NCI-H460 (cell line): ENCODE measurements around the gene PFKP. TPM values are rescaled to one million over a fixed set of nuclear protein-coding genes. Genes with fewer than 3 reads are reported as not detected.

Source experiments
- DNase-seq: peaks from one replicate; pipeline ENCODE4 v3.0.0-alpha.2; 2016; ENCODE audit warnings: low read depth; ENCODE audit errors: extremely low read depth
- total RNA-seq: library from RNA; depleted of rRNA; stranded (reverse); fragments of >200 nt; shearing (Covaris generic); gene quantifications from 2 replicates; pipeline ENCODE4 v1.2.3, GENCODE V29; 2014

The PFKP gene
- total RNA-seq, 1 experiment from 2014 or later: 190 TPM

DNA sequence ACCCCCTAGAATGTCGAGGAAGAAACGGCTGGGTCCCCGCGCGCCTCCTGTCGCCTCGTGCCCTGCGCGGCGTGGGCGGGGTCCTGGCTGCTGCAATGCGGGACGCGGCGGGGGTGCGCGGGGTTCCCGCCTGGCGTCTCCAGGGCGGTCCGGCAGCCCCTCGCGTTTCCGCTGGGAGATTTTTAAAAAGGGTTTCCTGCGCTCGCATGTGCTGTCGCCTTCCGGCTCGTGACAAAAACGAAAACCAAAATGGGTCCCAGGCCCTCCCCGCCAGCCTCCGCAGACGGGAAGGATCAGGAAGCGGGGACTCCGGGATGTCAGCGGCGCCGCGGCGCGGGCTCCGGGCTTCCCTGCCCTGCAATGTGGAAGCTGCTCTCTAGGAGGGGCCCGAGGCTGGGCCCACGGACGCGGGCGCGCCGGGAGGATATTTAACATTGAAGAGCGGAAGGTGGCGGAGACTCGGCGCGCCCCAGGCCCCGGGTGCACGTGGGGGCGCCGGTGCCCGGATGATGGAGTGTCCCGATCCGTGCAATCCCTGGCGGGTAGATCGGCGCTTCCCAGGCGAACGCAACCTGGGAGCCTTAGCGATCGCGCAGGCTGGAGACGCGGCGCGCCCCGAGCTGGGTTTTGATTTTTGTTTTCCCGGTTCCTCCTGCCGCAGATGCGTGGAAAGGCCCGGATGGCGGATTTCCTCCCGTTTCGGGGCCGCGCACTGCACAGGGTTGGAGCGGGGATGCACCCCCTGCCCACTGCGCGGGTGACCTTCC lies 1.0 kb downstream of the PFKP start:
- DNase-seq: no peak

DNA sequence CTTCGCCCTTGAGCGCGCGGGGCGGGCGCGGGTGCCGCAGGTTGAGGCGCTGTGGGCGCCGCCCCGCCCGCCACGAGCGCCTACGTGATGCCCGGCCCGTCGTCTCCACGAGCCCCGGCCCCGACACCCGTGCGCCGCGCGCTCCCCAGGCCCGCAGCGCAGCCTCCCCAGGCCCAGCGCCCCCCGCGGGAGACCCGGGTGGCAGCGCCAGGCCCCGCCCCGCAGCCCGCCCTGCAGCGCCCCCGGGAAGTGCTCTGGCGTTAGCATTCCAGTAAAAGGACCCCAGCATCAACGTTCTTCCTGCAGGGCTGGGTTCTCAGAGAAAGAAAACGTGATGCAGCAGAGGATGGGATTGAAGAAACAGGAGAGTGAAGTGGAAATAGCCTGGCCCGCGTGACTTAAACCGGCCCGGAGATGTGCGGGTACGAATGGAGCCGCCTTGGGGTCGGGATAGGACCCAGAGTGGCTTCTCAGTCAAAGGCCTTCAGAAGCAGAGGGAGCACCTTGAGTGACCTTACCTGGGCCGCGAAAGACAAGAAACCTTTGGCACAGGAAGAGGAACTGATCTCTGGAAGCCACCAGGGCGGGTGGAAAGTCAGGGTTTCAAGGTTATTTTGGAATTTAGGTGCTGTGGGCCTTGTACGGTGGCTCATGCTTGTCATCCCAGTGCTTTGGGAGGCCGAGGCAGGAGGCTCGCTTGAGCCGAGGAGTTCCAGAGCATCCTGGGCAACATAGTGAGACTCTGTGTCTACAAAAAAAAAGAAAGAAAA lies 1.8 kb downstream of the PFKP start:
- no peak for DNase-seq

DNA sequence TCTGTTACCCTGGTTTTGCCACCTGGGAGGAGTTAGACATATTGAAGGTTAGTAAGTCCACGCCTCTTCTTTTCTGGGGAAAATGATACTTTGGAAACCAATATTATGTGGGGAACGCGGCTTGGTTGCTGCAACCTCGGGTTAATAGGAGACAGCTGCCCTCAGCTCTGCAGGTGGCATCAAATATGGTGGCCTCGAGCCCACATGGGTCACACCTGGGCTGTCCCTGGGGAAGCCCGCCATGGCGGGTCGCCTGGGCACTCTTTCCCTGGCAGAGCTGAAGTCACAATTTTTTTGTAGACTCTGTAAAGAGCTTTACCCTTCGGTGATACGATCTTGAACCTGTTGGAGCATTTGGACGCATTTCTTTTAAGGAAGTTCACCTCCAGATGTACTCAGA lies 2.5 kb downstream of the PFKP start:
- no peak for DNase-seq

DNA sequence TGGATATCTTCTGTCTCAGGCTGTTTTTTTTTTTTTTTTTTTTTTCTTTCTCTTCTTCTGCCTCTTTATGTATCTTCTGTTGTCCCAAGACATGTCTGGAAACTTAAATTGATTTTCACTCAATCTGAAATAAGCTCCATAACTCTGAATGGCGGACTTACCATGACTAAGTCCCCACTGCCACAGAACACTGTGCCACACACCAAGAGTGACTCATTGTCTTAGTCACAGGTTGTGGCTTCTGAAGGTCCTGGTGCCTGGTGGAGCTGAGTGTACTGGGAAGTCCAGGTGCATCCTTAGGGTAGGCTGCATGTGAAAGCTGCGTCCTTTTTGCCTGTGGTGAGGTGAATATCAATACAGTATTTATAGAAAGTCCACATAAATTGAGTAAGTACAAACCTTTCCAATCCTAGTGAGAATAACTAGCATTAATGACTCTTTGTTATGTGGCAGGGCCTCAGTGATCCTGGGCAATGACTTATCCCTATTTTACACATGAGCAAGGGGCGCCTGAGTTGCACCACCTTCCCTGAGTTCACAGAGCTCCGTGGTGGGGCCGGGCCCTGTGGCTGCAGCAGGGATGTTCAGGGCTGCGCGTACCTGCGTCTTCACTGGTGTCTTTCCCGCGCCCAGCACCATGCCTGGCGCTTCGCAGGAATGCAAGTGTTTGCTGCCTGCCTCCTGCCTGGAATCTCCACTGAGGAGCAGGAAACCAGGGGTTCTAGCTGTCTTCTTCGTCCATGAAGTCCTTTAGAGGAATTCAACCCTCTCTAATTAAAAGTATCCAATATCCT lies 4.3 kb downstream of the PFKP start:
- DNase-seq: peak; percentile 18

DNA sequence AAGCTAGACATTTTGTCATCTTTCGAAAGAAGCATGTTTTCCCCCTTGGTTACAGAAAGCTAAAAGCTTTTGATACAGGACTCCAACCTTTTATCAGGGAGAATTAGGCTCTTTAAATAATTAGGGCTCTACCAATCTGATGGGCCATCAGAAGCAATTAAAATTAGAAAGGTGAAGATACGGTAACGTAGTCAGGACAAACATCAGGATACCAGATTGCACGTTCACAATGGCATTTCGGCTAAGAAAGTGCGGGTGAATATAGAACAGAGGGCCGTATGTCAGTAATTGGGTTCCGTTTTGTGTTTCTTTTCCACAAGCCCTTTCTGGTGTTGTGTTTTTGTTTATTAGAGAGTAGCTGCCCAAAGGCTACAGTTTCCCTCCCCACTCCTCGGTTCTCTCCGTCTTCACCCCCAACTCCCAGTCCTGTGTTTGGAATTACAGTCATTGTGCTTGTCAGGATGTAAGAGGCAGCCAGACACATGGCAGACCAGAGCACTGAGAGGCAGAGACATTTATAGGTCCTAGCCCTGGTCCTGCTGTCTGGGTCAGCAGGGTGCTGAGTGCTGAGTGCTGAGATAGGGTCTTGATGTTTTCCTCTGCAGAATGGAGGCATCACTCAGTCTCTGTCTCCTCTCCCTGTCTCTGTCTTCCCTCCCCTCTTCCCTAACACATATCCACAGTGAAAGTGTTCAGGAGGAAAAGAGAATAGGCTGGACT lies 5.5 kb downstream of the PFKP start:
- no peak for DNase-seq

DNA sequence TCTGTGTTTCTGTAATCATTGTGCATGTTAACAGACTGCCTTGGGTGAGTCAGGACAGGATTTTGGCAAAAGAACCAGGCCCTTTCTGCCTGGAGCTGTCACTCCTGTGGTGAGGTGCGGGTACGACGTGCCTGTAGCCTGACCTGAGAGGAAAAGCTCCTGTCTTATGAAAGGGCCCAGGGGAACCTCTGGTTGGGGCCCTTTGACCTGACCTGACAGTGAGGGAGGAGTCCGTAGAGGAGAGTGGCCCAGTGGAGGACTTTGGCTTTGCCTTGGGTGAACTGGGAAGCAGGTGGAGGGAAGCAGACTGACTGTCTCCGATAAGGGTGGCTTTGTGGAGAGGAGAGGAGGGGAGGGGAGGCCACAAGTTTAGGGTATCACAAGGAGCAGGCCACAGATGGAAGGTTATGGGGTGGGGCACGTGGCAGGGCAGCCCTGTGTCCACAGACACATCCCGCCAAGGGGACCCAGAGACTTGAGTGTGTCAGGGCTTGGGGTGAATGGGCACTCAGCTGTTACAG lies 6.9 kb downstream of the PFKP start:
- DNase-seq: no peak

DNA sequence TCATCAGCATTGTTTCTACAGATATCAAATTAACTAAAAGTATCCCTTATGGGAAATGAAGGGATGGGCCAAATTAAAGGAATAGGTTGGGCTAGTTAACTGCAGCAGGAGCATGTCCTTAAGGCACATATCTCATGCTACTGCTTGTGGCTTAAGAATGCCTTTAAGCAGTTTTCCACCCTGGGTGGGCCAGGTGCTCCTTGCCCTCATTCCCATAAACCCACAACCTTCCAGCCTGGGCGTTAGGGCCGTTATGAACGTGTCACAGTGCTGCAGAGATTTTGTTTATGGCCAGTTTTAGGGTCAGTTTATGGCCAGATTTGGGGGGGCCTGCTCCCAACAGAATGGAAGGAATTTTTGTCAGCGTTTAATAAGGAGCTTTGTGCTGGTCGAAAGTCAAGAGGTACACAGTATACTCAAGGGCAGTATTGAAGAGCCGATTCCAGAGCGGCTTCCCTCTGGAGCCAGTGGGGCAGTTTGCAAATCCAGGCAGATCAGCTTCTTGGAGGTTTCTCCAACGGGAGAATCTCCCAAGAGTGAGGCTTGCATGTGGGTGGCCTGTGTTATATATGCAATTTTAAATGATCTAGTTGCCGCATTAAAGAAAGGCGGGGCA lies 7.7 kb downstream of the PFKP start:
- no peak for DNase-seq

DNA sequence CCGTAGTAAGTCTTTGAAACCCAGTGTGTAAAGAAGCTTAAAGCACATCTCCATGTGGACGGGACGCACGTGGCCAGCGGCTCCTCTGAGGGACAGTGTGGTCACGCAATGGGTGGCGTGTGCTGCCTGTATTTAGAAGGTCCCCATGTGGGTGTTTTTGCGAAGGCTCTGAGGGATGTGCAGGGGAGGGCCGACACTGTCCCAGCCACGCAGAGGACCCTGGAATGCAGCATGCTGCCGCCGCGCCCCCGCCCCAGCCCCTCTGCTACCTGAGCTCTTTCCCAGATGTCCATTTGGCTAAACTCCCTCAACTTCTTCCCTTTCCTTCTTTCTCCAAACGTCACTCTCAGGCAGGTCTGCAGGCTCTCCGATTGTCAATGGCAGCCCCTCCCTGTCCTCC lies 8.8 kb downstream of the PFKP start:
- no peak for DNase-seq

DNA sequence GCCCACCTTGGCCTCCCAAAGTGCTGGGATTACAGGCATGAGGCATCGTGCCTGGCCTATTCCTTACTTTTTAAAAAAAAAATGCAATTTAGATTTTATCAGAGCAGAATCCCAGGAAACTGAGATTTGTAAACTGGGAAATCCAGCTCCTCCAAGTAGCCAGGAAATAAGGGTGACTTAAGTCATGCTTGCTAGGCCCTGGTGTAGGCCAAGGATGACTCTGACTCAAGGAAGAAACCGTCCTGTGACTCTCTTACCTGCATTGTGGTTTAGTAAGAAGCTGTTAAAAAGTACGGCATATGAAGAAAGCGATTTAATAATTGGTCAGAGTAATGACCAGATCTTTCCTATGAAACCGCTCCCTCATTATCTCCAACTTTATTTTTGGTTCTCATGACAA lies 10.2 kb downstream of the PFKP start:
- DNase-seq: no peak

DNA sequence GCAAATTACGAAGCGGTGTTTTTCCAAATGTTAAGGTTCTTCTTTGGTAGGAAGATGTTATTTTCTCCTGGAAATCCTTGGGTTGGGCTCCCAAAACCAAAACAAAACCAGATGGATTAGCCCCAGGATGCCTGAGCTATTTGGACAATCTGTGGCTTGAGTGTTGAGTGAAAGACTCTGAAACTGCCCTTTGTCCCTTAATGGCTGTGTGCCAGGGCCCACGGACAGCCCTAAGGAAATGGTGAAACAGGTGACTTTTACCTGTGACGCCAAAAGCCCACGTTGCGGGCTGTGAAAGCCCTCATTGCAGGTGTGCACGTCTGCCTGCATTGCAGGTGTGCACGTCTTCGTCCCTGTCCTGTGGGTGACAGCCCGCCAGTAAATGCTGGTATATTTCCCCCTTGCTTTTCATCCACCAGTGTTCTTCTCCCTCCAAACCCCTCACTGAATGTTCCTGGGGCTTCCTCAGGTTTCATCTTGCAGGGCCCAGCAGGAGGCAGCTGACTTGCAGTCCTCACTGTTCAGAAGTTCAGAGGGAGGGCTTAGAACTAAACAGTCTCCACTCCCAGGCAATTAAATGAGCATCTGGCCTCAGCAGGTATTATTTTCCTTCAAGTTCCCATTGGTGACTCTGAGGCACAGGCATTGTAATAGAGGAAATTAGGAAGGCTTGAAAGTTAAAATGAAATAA lies 10.7 kb downstream of the PFKP start:
- no peak for DNase-seq

DNA sequence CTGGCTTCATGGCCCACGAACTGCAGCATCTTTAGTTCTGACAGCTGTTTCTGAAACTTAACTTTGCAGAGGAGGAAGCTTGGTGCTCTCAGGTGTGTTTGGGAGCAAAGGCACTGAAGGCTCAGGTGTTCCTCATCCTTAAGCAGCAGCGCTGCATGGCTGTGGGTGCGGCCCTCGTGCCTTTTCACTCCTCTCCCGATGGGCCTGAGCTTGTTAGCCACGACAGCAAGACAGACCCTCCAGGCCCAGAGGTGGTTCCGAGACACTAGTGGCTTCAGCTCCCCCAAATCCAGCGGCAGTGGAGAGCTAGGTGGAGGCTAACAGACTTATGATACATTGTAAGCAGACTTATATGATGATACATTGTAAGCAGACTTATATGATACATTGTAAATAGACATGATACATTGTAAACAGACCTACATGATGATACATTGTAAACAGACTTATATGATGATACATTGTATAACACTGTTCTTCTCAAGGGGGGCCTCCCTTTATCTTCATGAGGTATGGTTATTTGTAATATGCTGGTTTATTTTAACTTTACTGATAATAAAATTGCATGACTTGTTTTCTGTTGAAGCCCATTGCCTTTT lies 14.1 kb downstream of the PFKP start:
- no peak for DNase-seq

DNA sequence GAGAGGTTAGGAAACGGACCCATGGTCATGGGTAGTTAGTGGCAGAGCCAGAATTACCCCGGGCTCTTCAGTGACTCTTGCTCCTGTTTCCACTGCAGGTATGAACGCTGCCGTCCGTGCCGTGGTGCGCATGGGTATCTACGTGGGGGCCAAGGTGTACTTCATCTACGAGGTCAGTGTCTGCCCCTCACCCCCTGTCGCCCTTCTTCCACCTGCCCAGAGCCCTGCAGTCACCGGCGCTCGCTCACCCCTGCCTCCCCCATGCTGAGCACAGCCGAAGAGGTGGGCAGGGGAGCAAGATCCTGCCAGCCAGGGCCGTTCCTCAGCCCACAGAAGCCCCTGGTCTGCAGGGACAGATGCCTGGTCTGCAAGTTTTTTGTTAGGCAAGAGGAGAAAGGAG lies 14.9 kb downstream of the PFKP start:
- DNase-seq: no peak

DNA sequence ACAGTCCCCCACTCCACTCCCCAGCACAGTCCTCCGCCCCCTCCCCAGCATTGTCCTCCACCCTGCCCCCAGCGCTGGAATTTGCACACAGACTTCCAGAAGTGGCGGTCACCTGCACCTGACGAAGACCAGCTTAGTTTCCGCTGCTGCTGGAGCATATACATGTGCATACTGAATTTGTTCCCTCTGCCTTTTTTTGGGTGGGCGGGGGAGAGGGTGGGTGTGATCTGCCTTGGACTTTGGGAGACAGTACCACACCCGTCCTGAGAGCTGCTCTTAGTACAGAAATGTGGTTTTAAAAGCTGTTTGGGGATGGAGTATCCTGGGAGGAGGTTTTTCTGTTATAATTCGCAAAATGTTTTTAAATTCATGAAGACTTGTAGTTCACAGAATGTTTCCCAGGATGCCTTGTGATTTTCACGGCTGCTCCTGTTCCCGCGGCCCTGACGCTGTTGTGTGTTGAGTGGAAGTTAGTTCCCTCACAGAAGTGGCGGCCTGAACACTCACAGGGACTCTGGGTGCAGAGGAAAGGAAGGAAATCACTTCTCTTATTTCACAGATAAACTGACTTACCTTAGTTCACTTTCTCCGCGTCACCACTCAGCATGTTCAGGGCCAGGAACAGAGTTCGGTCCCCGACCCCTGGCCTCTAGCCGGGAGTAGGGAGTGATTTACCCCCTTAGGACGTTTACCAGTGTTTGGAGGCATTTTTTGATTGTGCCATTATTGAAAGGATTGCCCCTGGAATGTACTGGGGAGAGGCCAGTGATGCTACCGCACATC lies 18.6 kb downstream of the PFKP start:
- DNase-seq: no peak

DNA sequence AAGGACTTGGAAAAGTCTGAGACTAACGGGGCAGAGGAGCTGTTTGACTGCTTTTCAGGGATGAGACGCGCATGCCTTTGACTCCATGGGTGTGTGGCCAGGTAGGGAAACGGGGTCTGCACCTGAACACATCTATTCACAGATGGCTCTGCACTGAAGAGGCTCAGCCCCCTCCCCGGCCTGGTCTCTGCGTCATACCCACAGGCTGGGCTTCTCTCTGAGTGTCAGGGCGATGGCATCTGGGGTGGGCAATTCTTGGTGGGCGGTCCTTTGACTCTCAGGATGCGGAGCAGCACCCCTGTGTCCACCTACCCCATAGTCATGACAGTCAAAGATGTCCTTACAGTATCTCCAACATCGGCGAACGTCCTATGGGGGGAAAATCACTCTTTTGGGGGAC lies 23.0 kb downstream of the PFKP start:
- DNase-seq: no peak

DNA sequence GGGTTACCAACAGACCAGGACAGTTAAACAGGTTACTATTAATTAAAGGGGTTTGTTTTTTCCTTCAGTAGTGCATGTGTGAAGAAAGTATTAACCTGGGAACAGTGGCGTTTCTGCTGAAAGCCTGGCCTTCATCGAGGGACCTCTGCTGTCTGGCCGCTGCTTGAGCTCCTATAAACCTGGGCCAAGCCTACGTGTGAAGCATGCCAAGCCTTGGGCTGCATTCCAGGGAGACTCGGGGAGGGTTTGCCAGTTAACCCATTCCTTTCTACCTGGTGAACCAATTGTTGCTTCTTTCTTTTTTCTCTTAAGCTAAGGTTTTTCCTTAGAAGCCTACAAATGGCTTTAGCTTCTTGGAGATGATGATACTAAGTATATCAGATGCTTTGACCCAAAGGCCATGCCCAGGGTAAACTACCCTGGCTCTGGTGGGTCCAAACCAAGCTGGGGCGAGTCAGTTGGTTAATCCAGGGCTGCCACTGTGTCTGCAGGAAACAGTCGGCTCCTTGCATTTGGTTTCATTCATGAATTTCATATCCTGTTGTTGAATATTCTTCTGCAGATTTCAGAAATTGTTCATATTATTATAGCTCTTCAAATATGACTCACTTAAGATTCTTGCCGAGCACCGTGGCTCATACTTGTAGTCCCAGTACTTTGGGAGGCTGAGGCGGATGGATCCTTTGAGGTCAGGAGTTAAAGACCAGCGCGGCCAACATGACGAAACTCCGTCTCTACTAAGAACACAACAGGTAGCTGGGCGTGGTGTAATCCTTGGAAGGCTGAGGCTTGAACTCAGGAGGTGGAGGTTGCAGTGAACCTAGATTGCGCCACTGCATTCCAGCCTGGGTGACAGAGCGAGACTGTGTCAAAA lies 23.8 kb downstream of the PFKP start:
- no peak for DNase-seq

DNA sequence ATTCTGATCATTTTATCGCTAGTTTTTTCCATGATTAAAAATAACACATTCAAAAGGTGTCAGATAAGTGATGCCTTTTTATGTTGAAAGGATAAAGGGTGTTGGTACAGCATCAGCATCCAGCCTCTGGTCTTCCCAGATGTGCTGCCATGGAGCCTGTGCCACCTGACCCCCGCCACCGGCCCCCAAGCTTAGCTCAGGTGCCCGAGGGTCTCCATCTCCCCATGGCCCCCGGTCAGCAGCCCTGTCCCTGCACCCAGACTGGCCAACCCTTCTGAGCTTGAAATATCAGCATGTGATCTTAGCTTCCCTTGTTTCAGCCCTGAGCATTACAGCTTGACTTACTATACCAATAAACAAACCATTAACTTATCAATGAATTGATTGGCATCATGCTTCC lies 24.6 kb downstream of the PFKP start:
- DNase-seq: no peak

DNA sequence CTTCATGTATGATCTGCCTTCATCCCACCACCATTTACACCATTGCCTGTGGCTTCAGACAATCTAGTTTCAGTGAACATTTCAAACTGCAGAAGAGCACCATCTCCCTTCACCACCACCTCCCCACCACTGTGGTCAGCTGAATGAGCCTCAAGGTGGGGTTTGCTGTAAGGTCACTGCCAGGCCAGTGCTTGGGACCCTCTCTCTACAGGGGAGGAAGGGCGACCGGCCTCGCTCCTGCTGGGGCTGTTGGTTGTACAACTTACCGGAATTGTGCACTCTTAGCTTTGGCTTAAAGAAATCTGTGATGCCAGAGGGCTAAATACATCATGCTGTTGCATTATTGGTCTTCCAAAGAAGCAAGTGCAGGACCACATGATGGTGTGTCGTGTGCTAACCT lies 26.6 kb downstream of the PFKP start:
- no peak for DNase-seq
